Embryonic facial prominence (tissue), 1 donor: Measurements from ENCODE around the gene RBMS1.
"Not testable (repeated sequence)": the region's sequence is repeated elsewhere in the genome, so short reads cannot be mapped to it uniquely, and the experiment has no call there.

Source experiments
- DNase-seq: peaks from one replicate; pipeline ENCODE4 v3.0.0-alpha.2; 2016; ENCODE audit errors: extremely low spot score

Gene RBMS1

GRCh38 chr2:160384791-160385190 lies 108.8 kb downstream of the RBMS1 start:
- DNase-seq: no peak

DNA sequence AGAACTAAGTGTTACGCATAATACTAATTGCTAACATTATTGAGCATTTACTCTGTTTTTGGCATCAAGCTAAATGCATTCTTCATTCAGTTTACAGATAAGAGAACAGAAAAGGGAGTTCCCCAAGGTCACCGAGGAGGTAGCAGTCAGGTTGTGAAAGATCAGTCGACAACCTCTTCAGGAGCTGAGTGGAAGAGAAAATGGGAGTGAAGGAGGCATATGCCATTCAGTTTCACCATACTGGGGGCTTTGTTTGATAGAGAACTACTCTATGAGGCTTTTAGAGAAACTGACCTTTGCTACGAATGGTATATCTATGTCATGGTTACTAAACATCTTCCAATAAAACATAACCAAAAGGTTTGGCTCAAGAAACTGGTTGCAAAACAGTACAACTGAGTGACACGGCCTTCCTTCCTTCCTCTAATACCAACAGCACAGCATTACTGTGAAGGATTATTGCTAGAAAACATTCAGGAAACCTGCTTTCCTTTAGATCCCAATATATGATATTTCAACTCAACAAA lies 112.1 kb downstream of the RBMS1 start:
- DNase-seq: no peak

GRCh38 chr2:160380611-160381010 lies 113.0 kb downstream of the RBMS1 start:
- no peak for DNase-seq

- no peak for DNase-seq
Measured at GRCh38 chr2:160380000-160380570, 113.5 kb downstream of the RBMS1 start.

GRCh38 chr2:160379399-160379798 lies 114.2 kb downstream of the RBMS1 start:
- no peak for DNase-seq

GRCh38 chr2:160377204-160377995 lies 116.2 kb downstream of the RBMS1 start:
- no peak for DNase-seq

DNA sequence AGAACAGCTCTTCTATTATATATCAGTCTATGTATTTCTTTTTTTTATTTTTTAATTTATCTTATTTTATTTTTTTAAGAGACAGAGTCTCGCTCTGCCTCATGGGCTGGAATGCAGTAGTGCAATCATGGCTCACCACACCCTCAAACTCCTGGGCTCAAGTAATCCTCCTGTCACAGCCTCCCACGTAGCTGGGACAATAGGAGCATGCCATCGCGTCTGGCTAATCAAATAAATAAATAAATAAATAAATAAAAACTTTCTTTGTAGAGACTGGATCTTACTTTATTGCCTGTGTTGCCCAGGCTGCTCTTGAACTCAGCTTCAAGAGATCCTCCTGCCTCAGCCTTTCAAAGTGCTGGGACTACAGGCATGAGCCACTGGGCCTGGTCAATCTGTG lies 117.0 kb downstream of the RBMS1 start:
- DNase-seq: no peak

DNA sequence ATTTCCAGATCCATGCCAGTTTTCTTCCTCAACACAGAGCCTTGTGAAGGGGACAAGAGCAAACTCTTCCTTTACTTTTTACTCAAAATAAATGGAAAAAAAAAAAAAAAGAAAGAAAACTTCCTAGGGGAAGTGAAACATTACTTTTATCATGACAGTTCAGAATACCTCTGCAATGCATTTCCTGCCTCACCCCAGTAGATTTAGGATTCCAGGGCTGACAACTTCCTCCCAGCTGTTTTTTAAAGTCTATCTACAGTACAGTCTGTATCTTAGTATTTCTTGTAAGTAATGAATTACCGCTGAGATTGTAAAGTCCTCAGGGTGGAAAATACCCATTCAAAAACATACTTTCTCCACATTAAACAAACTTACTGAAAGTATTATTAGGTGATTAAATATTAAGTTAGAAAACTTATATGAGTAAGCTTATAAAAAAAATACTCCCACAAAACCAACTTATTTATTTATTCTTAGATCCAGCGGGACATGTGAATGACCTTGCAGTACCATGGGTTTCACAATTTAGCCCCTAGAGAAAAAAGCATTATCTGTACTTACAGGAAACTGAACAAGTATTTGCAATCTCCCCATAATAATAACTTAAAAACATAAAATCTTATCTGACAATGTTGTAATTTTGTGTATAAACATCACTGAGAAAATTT lies 117.7 kb downstream of the RBMS1 start:
- DNase-seq: no peak

- no peak for DNase-seq
Measured at GRCh38 chr2:160375037-160375436, 118.6 kb downstream of the RBMS1 start.

GRCh38 chr2:160373666-160374065 lies 119.9 kb downstream of the RBMS1 start:
- no peak for DNase-seq

GRCh38 chr2:160373263-160373662 lies 120.3 kb downstream of the RBMS1 start:
- DNase-seq: no peak

- no peak for DNase-seq
Measured at GRCh38 chr2:160372585-160372984, 121.0 kb downstream of the RBMS1 start.

DNA sequence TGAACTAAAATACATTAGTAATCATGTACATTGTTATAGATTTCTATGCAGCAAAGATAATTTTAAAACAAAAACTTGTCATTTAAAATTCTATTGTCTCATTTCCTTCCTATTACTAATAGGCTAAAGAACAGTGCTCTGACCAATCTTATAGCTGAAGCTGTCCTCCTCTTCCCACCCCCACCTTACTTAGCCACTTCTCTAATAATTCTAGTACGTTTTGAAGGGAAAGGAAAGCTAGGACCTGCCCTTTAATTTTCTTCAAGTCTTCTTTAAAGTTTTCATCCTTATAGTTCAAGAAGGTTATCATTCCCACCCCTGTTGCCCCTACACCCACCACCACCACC lies 121.6 kb downstream of the RBMS1 start:
- no peak for DNase-seq

- DNase-seq: no peak
Measured at GRCh38 chr2:160371251-160372009, 122.2 kb downstream of the RBMS1 start.

- no peak for DNase-seq
Measured at GRCh38 chr2:160368988-160369930, 124.3 kb downstream of the RBMS1 start.

DNA sequence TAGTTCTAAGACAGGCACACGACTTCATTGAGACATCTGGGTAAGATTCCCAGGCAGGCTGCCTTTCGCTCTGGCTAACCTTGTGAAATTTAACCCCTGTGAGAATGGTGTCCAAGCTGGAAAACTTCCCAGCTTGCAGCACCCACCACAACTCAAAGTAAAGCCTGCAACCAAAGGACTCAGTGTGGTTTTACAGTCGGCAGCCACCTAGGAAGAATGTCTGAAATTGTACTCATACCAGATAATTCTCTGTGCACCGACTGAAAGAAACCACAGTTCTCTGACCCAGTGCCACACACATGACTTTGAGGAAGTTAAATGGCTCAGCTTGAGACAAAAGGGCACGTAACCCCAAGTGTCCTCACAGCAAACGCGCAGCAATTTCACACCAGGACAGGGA lies 125.7 kb downstream of the RBMS1 start:
- DNase-seq: no peak

DNA sequence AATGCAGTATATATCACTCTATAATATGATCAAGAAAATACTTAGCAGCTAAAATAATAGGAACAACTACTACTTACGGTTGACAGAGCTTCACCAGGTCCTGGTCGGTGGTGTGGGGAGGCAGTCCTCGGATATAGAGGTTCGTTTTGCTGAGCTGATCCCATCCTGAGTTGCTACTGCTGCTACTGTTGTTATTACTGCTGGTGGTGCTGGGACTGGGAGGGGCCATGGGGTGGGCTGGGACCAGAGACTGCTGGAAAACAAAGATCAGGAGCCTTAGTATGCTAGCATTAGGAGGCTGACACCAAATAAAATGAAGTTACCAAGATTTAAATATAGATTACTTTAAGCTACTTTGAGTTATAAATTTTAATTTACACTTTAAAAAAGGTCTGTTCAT lies 126.5 kb downstream of the RBMS1 start:
- not testable (repeated sequence) for DNase-seq

GRCh38 chr2:160366474-160366873 lies 127.1 kb downstream of the RBMS1 start:
- DNase-seq: no peak

DNA sequence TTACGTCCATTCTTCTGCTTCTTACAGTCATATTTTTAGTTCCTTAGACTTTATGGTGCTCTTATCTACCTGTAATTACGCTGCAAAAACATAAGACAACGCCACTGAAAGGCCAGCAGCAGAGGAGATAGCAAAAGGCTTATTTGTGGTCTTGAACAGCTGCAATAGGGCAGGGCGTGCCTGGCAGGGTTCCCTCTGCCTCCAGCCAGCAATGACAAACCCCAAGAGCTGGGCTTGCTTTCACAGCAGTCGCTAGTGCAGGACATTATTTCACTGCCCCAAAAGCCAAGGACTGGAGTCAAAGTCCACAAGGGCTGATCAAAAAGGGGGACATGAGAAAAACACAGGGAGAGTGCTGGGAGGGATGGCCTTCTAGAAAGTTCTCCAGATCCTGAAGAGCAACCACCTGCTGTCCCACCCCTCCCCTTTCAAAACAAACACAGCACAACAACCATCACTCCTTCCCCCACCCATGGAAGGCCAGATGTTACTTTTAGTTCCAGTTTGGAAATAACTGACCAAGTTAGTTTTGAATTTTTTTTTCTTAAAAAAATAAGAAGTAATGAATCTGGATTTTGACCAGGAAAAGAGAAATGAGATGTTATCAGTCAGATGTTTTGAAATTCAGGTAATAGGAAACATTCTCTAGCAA lies 127.8 kb downstream of the RBMS1 start:
- DNase-seq: no peak

DNA sequence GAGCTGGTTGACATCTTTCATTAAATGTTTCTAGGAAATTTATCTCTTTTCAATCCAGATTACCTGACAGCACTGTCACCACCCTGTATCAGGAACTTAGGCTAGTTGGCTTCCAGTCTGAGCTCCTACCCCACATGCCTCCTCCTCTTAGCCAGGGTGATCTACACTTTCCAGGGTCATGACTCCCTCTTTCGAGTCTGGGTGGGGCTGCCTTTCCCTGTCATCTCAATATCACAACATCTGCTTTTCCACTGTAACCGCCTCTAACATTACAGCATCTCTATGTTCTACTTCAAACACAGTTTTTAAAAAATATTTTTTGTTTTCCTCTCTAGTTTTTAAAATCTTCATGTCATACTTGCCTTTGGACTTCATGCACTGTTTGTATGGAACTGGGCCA lies 129.2 kb downstream of the RBMS1 start:
- no peak for DNase-seq

DNA sequence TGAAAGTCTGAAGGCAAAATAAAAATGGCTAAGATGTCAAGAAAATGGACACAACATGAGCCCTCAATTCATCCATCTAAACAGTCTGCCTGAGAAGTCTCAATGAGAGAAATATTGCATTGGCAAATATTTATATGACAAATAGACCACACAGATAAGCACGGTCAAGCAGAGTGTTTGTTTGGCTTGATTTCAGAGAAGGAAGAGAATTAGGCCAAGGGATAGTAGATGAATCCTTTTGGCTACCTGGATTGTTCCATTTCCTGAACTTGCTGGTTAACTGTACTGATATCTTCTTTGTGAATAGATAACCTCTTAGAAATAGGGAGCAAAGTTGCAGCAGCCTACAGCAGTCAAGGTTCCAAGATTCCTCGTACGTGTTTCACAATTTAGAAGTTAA lies 129.6 kb downstream of the RBMS1 start:
- DNase-seq: no peak
